Kidney (tissue), 14 donors: ENCODE data around the gene ZNF467. TPM values are rescaled to one million over a fixed set of nuclear protein-coding genes. Genes with fewer than 3 reads are reported as not detected.

Experiments
- DNase-seq, 5 donors: peaks; one replicate each; pipeline ENCODE4 v3.0.0-alpha.2; 2013 to 2020
- FAIRE-seq: peaks from 2 replicates; lab custom pipeline; 2012; peaks lifted over from hg19 to GRCh38; lab: Jason Lieb, UNC
- H3K27ac ChIP-seq, 2 donors: one replicate each; pipeline ENCODE4 v1.7.0; 2013; ENCODE audit warnings: low read depth in 2 of 2, low read length in 2 of 2, inconsistent platforms in 1 of 2
- H3K27me3 ChIP-seq: one replicate; pipeline ENCODE4 v1.7.1; 2013; ENCODE audit warnings: low read length, inconsistent platforms; ENCODE audit not compliant: control insufficient read depth, insufficient read depth
- H3K36me3 ChIP-seq, 3 donors: one replicate each; pipeline versions ENCODE4 v1.7.0 to v1.7.1; 2013; ENCODE audit warnings: low read length in 3 of 3, control low read depth in 1 of 3, inconsistent platforms in 1 of 3; ENCODE audit not compliant: insufficient read depth in 3 of 3, control insufficient read depth in 2 of 3
- H3K4me1 ChIP-seq, 3 donors: one replicate each; pipeline versions ENCODE4 v1.7.0 to v1.7.1; 2013; ENCODE audit warnings: low read length in 3 of 3, inconsistent platforms in 1 of 3, low read depth in 1 of 3; ENCODE audit not compliant: control insufficient read depth in 2 of 3, insufficient read depth in 2 of 3
- H3K4me3 ChIP-seq, 3 donors: one replicate each; pipeline versions ENCODE4 v1.7.0 to v1.8.1; 2013; ENCODE audit warnings: low read length in 3 of 3, control low read depth in 1 of 3, inconsistent platforms in 1 of 3
- H3K9ac ChIP-seq, 3 donors: one replicate each; pipeline versions ENCODE4 v1.7.0 to v1.7.1; 2013; ENCODE audit warnings: low read length in 3 of 3, control low read depth in 1 of 3, inconsistent platforms in 1 of 3
- H3K9me3 ChIP-seq, 3 donors: one replicate each; pipeline versions ENCODE4 v1.7.0 to v1.7.1; 2013; ENCODE audit warnings: low read length in 3 of 3, control low read depth in 1 of 3, inconsistent platforms in 1 of 3; ENCODE audit not compliant: control insufficient read depth in 2 of 3, insufficient read depth in 1 of 3
- CTCF ChIP-seq: IDR thresholded peaks from 3 replicates; pipeline ENCODE4 v1.5.1; 2012; ENCODE audit warnings: mild to moderate bottlenecking, moderate library complexity, borderline replicate concordance; ENCODE audit not compliant: insufficient read depth; ENCODE audit errors: extremely low read depth
- intact Hi-C: fragments of 100-400 bp; cut with DNase I; formaldehyde crosslinking; loops from one replicate; pipeline ENCODE4 v1.11.1; 2022
- polyA plus RNA-seq: library from polyadenylated mRNA; stranded (reverse); fragments of 350-450 nt; fragmentation: Illumina TruSeq; extraction: RNeasy Lipid Tissue Mini Kit (QIAGEN cat#74804); gene quantifications from one replicate; pipeline ENCODE4 v1.2.3, GENCODE V29; 2014; ENCODE audit warnings: low read depth, low replicate concordance; ENCODE audit not compliant: insufficient read depth
- total RNA-seq: library from RNA; stranded (reverse); fragmentation: NEBNext Ultra II Directional; extraction: Animal tissue kit (Norgen Biotek cat#: 25700); gene quantifications from one replicate; pipeline ENCODE4 v1.2.1, GENCODE V29; 2021
- donor health status: control.
- donor health status: control.
- donor health status: control.
- donor health status: control.
- donor health status: control.
- donor health status: DM: yes; HTN: yes; CAD: no.
- donor health status: Normal renal cell carcinoma (clear cell type).

The ZNF467 gene
- total and polyA plus RNA-seq, 2 donors from 2014 or later = 15.0 to 24.5 TPM

GRCh38 chr7:149793261-149793660 lies 19.9 kb upstream of the ZNF467 start:
- TF ChIP-seq CTCF = no peak
- intact Hi-C loops = no loop called here

GRCh38 chr7:149792220-149792595 lies 18.8 kb upstream of the ZNF467 start:
- H3K9me3 ChIP-seq = no peaks in the 10 kb centered on the region
- H3K9ac ChIP-seq = no peak overlapping the region
- no peak overlapping the region for H3K27ac ChIP-seq
- H3K27me3 ChIP-seq = no peaks in the 10 kb centered on the region
- H3K36me3 ChIP-seq = no peaks in the 10 kb centered on the region
- FAIRE-seq (no peak), DNase-seq (no peak)
- TF ChIP-seq CTCF = no peak
- H3K4me3 ChIP-seq = no peak overlapping the region
- intact Hi-C loops = no loop called here
- H3K4me1 ChIP-seq = peaks cover 0 to 2% (median 0%) of the 10 kb centered on the region in 3 donors

More at GRCh38 chr7:149793261-149793660, 19.9 kb upstream of the ZNF467 start:
- Histone ChIP-seq H3K27me3 (no peaks in the 10 kb centered on the region), H3K36me3 (no peaks in the 10 kb centered on the region), H3K27ac (no peak overlapping the region), H3K4me3 (no peak overlapping the region), H3K4me1 (peaks cover 0 to 2% (median 0%) of the 10 kb centered on the region in 3 donors), H3K9ac (no peak overlapping the region), H3K9me3 (no peaks in the 10 kb centered on the region)
- FAIRE-seq = no peak
- DNase-seq = no peak

- FAIRE-seq (no peak), DNase-seq (no peak)
- Histone ChIP-seq H3K27me3 (no peaks in the 10 kb centered on the region), H3K4me1 (peaks cover 0 to 2% (median 0%) of the 10 kb centered on the region in 3 donors), H3K9ac (no peak overlapping the region), H3K4me3 (no peak overlapping the region), H3K9me3 (no peaks in the 10 kb centered on the region), H3K36me3 (no peaks in the 10 kb centered on the region), H3K27ac (no peak overlapping the region)
- TF ChIP-seq CTCF = no peak
- intact Hi-C loops = no loop called here
Observed at GRCh38 chr7:149791411-149792219, 18.2 kb upstream of the ZNF467 start.
